Fibroblast of gingiva (primary cell): ENCODE results near the gene ETFRF1.

Experiments used
- DNase-seq: peaks from one replicate; pipeline ENCODE4 v3.0.0-alpha.2; 2011; ENCODE audit warnings: low read depth

Gene ETFRF1

GRCh38 chr12:25213338-25213737 lies 18.3 kb downstream of the ETFRF1 start:
- no peak for DNase-seq

GRCh38 chr12:25236190-25236589 lies 41.2 kb downstream of the ETFRF1 start:
- no peak for DNase-seq

- no peak for DNase-seq
Measured at GRCh38 chr12:25236626-25237025, 41.6 kb downstream of the ETFRF1 start.

GRCh38 chr12:25241167-25242020 lies 46.4 kb downstream of the ETFRF1 start:
- DNase-seq, result peak; percentile 64

- DNase-seq, result no peak
Measured at GRCh38 chr12:25242981-25243679, 48.1 kb downstream of the ETFRF1 start.

- DNase-seq, result no peak
Measured at GRCh38 chr12:25243680-25243990, 48.6 kb downstream of the ETFRF1 start.

GRCh38 chr12:25245491-25245890 lies 50.5 kb downstream of the ETFRF1 start:
- DNase-seq, result no peak

- no peak for DNase-seq
Measured at GRCh38 chr12:25248137-25248536, 53.1 kb downstream of the ETFRF1 start.

- DNase-seq, result no peak
Measured at GRCh38 chr12:25248732-25249131, 53.7 kb downstream of the ETFRF1 start.

- no peak for DNase-seq
Measured at GRCh38 chr12:25249931-25250738, 55.1 kb downstream of the ETFRF1 start.

GRCh38 chr12:25250744-25251730 lies 56.0 kb downstream of the ETFRF1 start, which contains the start of gene KRAS:
Gene KRAS (minus strand): TSS chr12:25250929.
- DNase-seq, result peak; percentile 99

- DNase-seq, result no peak
Measured at GRCh38 chr12:25251769-25252168, 56.7 kb downstream of the ETFRF1 start.

- no peak for DNase-seq
Measured at GRCh38 chr12:25252946-25253345, 57.9 kb downstream of the ETFRF1 start.

- DNase-seq, result no peak
Measured at GRCh38 chr12:25253371-25254068, 58.5 kb downstream of the ETFRF1 start.

- no peak for DNase-seq
Measured at GRCh38 chr12:25254271-25254880, 59.3 kb downstream of the ETFRF1 start.
